Retinal pigment epithelial cell (primary cell): Measurements from ENCODE around the gene TGFBRAP1.

Source experiments
- DNase-seq: peaks from one replicate; pipeline ENCODE4 v3.0.0-alpha.2; 2010; ENCODE audit warnings: low read depth
- H3K4me3 ChIP-seq: 2 replicates; pipeline ENCODE4 v1.5.1; 2011; ENCODE audit warnings: mild to moderate bottlenecking, low read length, control low read depth, moderate library complexity
- TF ChIP-seq, protein P1 (sequence below): conservative IDR thresholded peaks from 2 replicates; pipeline ENCODE4 v1.5.1; 2011; ENCODE audit warnings: low read depth, low read length, control low read depth, inconsistent platforms

TGFBRAP1 gene

GRCh38 chr2:105299290-105299689, 30.2 kb downstream of the TGFBRAP1 start:
- TF ChIP-seq, protein P1, sequence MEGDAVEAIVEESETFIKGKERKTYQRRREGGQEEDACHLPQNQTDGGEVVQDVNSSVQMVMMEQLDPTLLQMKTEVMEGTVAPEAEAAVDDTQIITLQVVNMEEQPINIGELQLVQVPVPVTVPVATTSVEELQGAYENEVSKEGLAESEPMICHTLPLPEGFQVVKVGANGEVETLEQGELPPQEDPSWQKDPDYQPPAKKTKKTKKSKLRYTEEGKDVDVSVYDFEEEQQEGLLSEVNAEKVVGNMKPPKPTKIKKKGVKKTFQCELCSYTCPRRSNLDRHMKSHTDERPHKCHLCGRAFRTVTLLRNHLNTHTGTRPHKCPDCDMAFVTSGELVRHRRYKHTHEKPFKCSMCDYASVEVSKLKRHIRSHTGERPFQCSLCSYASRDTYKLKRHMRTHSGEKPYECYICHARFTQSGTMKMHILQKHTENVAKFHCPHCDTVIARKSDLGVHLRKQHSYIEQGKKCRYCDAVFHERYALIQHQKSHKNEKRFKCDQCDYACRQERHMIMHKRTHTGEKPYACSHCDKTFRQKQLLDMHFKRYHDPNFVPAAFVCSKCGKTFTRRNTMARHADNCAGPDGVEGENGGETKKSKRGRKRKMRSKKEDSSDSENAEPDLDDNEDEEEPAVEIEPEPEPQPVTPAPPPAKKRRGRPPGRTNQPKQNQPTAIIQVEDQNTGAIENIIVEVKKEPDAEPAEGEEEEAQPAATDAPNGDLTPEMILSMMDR = peak; percentile 14
- DNase-seq = no peak

DNA sequence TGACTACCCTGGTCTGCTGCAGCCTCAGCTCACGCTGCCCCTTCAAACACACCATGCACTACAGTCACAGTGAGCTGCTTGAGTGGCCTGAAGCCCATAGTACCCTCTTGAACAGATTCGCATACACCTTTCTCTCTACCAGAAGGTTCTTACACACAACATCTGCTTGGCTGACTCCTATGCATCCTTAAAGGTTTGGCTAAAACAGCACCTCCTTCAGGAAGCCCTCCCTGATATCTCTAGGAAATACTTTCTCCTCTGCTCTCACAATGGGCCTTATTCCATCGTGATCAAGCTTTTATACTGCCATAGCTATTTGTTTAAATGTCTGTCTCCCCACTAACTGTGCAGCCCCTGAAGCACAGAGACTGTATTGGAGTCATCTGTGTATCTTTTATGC, 31.5 kb downstream of the TGFBRAP1 start:
- DNase-seq = no peak
- TF ChIP-seq, protein P1 = no peak
- H3K4me3 ChIP-seq = no peak overlapping the region

More at GRCh38 chr2:105299290-105299689, 30.2 kb downstream of the TGFBRAP1 start:
- no peak overlapping the region for H3K4me3 ChIP-seq

GRCh38 chr2:105297216-105297615, 32.3 kb downstream of the TGFBRAP1 start:
- DNase-seq = no peak
- H3K4me3 ChIP-seq = no peak overlapping the region
- TF ChIP-seq, protein P1 = no peak

DNA sequence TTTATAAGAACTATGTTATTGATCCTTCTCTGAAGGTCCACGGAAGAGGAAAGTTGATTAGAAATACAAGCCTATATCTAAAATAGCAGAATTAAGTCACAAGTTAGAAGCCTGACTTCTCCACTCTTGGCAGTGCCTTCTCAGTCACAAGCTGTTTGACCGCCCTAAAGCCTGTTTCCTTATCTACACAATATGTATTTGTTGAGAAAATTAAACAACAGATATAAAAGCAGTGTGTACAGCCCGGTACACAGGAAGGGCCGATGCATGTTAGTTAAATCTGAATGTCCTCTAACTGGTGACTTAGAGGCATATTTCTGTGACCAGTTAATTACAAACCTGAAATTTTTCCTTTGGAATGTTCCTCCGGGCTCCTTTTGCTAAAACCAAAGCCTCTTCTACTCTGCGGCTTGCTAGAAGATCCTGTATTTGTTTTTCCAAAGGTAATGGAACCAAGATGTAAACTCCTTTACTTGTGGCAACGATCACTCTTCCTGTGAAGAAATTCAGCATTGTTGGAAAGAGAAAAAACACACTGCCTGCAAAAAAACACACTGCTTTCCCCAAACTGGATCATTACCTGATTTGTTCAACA, 33.4 kb downstream of the TGFBRAP1 start:
- TF ChIP-seq, protein P1 = no peak
- H3K4me3 ChIP-seq = no peak overlapping the region
- DNase-seq = no peak

- H3K4me3 ChIP-seq = no peak overlapping the region
- TF ChIP-seq, protein P1 = peak; percentile 71
- DNase-seq = peak; percentile 28
Observed at GRCh38 chr2:105294844-105295481, 34.6 kb downstream of the TGFBRAP1 start.

DNA sequence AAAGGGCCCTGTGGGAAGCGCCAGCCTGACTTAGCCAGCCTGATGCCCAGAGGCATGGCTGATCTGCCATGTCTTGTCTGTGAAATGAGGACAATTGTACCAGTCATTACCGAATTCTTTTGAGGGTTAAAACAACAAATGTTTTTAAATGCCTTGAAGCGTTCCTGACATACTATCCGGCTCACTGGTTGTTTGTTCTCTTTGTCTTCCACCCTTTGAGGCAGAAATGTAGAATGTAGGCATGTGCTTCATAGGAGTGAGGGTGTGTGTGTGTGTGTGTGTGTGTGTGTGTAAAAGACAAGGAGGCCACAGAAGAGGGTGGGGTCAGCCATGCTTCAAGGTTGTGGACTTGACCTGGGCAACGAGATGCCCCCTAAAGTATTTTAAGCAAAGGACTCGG, 35.5 kb downstream of the TGFBRAP1 start:
- DNase-seq = no peak
- H3K4me3 ChIP-seq = no peak overlapping the region
- TF ChIP-seq, protein P1 = no peak

- TF ChIP-seq, protein P1 = no peak
- no peak for DNase-seq
- H3K4me3 ChIP-seq = no peak overlapping the region
Observed at GRCh38 chr2:105291981-105292380, 37.6 kb downstream of the TGFBRAP1 start.
